Right lobe of liver (tissue), 4 donors: ENCODE data around the gene DLG2.

Source experiments
- CTCF ChIP-seq, 4 donors: fragments of 200-600 bp in 3 of 4; fragments of 450-650 bp in 1 of 4; IDR thresholded peaks; one replicate each; pipeline versions ENCODE4 v1.5.1 to v1.8.0; 2016 to 2022; ENCODE audit warnings: antibody characterized with exemption in 4 of 4, mild to moderate bottlenecking in 2 of 4
- POLR2A ChIP-seq: fragments of 450-650 bp; IDR thresholded peaks from one replicate; pipeline ENCODE4 v1.6.1; 2017; ENCODE audit warnings: antibody characterized with exemption, mild to moderate bottlenecking
- donor health status: DM: no; HTN: no; CAD: no.
- donor health status: DM: no; HTN: no; CAD: no.
- donor health status: DM: no; HTN: yes; CAD: no.

- no peak for TF ChIP-seq POLR2A
- no peak for TF ChIP-seq CTCF (IDR thresholded peaks at IDR 0.05)
Measured at GRCh38 chr11:83493917-83494316, 2133.2 kb downstream of the DLG2 start.
